OCI-LY3 (cell line): Measurements from ENCODE around the gene GBP7.
"Not testable (repeated sequence)": the region's sequence is repeated elsewhere in the genome, so short reads cannot be mapped to it uniquely, and the experiment has no call there.

Experiments
- CTCF ChIP-seq: fragments of 200-600, 300-600 bp; sonication (generic); IDR thresholded peaks from 2 replicates; pipeline ENCODE4 v1.5.1; 2014; ENCODE audit warnings: antibody characterized with exemption, low read length, low read depth
- EZH2phosphoT487 ChIP-seq: fragments of 200-600 bp; shearing (Covaris generic); IDR thresholded peaks from 2 replicates; pipeline ENCODE4 v1.6.1; 2018; ENCODE audit warnings: antibody characterized with exemption, mixed run types, low read depth

GRCh38 chr1:89218941-89219340 is 43.1 kb upstream of the GBP7 start:
- TF ChIP-seq EZH2phosphoT487, CTCF: not testable (repeated sequence)
